ENCODE data around the gene EIPR1.

DNA sequence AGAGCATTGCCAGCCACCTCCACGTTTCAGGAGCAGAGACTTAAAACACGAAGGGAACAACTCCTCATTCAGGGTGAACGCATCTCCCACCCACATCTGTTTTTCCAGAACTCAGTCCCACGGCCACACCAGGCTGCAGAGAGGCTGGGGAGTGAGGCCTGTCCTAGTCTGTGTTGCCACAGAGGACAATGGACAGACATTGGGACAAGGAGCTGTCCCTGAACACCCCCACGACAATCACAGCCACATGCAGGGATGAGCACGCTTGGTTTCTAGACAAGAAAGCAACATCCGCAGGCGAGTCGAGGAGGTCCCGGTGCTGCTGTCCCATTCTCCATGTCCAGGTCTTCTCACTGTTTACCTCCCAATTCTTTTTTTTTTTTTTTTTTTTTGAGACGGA, 167.4 kb downstream of the EIPR1 start:
- no peak for TF ChIP-seq CTCF (IDR thresholded peaks at IDR 0.05)
- no peak for TF ChIP-seq POLR2A (IDR thresholded peaks at IDR 0.05)
- no peak for TF ChIP-seq POLR2AphosphoS5 (IDR thresholded peaks at IDR 0.05)
- no peak for TF ChIP-seq EP300 (IDR thresholded peaks at IDR 0.05; ENCODE audit: low read depth)
